DOHH2 (cell line): ENCODE data around the gene URI1.

Experiments used
- EZH2phosphoT487 ChIP-seq: fragments of 200-600 bp; sonication (generic); IDR thresholded peaks from 2 replicates; pipeline ENCODE4 v1.6.1; 2017; ENCODE audit warnings: borderline replicate concordance, mild to moderate bottlenecking, antibody characterized with exemption, low read length, moderate library complexity, mixed read lengths
- TF ChIP-seq, protein P1 (sequence below): fragments of 200-600 bp; sonication (generic); IDR thresholded peaks from one replicate; pipeline ENCODE4 v1.5.1; 2014; ENCODE audit warnings: antibody characterized with exemption, mild to moderate bottlenecking, low read depth, low read length; ENCODE audit not compliant: poor library complexity, severe bottlenecking

GRCh38 chr19:29945433-29945832 lies 3.4 kb downstream of the URI1 start:
- TF ChIP-seq, protein P1, sequence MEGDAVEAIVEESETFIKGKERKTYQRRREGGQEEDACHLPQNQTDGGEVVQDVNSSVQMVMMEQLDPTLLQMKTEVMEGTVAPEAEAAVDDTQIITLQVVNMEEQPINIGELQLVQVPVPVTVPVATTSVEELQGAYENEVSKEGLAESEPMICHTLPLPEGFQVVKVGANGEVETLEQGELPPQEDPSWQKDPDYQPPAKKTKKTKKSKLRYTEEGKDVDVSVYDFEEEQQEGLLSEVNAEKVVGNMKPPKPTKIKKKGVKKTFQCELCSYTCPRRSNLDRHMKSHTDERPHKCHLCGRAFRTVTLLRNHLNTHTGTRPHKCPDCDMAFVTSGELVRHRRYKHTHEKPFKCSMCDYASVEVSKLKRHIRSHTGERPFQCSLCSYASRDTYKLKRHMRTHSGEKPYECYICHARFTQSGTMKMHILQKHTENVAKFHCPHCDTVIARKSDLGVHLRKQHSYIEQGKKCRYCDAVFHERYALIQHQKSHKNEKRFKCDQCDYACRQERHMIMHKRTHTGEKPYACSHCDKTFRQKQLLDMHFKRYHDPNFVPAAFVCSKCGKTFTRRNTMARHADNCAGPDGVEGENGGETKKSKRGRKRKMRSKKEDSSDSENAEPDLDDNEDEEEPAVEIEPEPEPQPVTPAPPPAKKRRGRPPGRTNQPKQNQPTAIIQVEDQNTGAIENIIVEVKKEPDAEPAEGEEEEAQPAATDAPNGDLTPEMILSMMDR, result no peak
- no peak for TF ChIP-seq EZH2phosphoT487
